22Rv1 (cell line): ENCODE measurements around the gene RIC8B.
A peak's percentile ranks its signal among the peaks of the same experiment; 100 is the strongest.
"Not testable (repeated sequence)": the region's sequence is repeated elsewhere in the genome, so short reads cannot be mapped to it uniquely, and the experiment has no call there.

ENCODE experiments used
- H3K27ac ChIP-seq: fragments of 450-650 bp; 2 replicates; pipeline ENCODE4 v1.5.1; 2017
- ZFX ChIP-seq: fragments of 450-650 bp; IDR thresholded peaks from 2 replicates; pipeline ENCODE4 v1.6.1; 2017; ENCODE audit warnings: antibody characterized with exemption, borderline replicate concordance
- TF ChIP-seq, protein P1 (sequence below): fragments of 450-650 bp; IDR thresholded peaks from 2 replicates; pipeline ENCODE4 v1.5.1; 2017; ENCODE audit warnings: mild to moderate bottlenecking

RIC8B gene

DNA sequence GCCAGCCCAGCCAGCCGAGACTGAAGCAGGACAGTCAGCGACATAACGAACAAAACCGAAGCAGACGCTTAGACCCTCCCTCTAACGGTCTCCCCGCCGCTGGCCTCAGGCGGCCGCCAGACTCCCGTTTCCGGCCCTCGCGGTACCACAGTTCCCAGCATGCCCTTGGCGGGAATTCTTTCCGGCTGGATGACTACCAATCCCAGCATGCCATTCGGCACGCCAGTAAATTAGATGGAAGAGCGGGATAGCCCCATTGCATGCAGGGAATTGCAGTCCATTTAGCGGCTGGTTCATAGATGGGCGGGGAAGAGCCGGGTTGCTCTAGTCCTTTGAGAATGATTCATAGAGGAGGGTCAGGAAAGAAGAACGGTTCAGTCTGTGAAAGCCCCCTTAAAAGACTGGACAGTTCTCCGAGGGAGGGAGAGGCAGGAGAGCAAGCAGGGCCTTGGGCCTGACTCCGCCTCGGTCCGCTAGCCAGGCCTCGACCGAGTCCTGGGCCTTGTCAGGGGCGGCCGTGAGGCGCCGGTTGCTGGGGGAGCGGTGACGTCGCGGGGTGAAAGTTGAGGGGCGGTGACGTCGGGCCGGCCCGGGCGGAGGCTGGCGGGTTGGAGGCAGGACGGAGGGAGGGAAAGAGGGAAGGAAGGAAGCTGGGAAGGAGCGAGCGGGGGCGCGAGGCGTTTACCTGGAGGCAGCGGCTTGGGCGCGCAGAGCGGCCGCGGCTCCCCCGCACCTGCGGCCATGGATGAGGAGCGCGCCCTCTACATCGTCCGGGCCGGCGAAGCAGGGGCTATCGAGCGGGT is at the start of gene RIC8B:
Gene RIC8B (plus strand): TSS at position 678 of the 803 bp plus-strand sequence. CDS start 64 bp downstream, at position 742.
- peak within 1 kb of the TSS; percentile 93 for H3K27ac ChIP-seq
- TF ChIP-seq ZFX, result peak; percentile 42; the same call in 1 of the 2 replicates
- TF ChIP-seq, protein P1, sequence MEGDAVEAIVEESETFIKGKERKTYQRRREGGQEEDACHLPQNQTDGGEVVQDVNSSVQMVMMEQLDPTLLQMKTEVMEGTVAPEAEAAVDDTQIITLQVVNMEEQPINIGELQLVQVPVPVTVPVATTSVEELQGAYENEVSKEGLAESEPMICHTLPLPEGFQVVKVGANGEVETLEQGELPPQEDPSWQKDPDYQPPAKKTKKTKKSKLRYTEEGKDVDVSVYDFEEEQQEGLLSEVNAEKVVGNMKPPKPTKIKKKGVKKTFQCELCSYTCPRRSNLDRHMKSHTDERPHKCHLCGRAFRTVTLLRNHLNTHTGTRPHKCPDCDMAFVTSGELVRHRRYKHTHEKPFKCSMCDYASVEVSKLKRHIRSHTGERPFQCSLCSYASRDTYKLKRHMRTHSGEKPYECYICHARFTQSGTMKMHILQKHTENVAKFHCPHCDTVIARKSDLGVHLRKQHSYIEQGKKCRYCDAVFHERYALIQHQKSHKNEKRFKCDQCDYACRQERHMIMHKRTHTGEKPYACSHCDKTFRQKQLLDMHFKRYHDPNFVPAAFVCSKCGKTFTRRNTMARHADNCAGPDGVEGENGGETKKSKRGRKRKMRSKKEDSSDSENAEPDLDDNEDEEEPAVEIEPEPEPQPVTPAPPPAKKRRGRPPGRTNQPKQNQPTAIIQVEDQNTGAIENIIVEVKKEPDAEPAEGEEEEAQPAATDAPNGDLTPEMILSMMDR, result no peak

- H3K27ac ChIP-seq, result no peak overlapping the region
- TF ChIP-seq ZFX, result no peak
- TF ChIP-seq, protein P1, result no peak
These were observed 49.5 kb upstream of the RIC8B start for GRCh38 chr12:106724934-106725333.

GRCh38 chr12:106726603-106727202 is 47.8 kb upstream of the RIC8B start:
- H3K27ac ChIP-seq, result not testable (repeated sequence)

GRCh38 chr12:106729611-106730010 is 44.9 kb upstream of the RIC8B start:
- TF ChIP-seq, protein P1, result no peak
- TF ChIP-seq ZFX, result no peak
- H3K27ac ChIP-seq, result no peak overlapping the region

GRCh38 chr12:106732890-106733289 is 41.6 kb upstream of the RIC8B start:
- TF ChIP-seq, protein P1, result no peak
- no peak for TF ChIP-seq ZFX
- H3K27ac ChIP-seq, result no peak overlapping the region

GRCh38 chr12:106733660-106734059 is 40.8 kb upstream of the RIC8B start:
- TF ChIP-seq ZFX, result no peak
- TF ChIP-seq, protein P1, result no peak
- H3K27ac ChIP-seq, result no peak overlapping the region

GRCh38 chr12:106736051-106736957 is 38.2 kb upstream of the RIC8B start:
- TF ChIP-seq ZFX, result no peak
- TF ChIP-seq, protein P1, result no peak
- no peak overlapping the region for H3K27ac ChIP-seq
